Prostate gland (tissue), 2 donors: Measurements from ENCODE around the gene ELP5. TPM values are rescaled to one million over a fixed set of nuclear protein-coding genes. Genes with fewer than 3 reads are reported as not detected.

Experiments used
- DNase-seq: peaks from one replicate; pipeline ENCODE4 v3.0.0-alpha.2; 2019; ENCODE audit warnings: low spot score
- H3K27ac ChIP-seq, 2 donors: fragments of 200-600 bp; sonication (generic); 2 replicates each; pipeline ENCODE4 v1.5.1; 2017 to 2019
- H3K27me3 ChIP-seq: fragments of 200-600 bp; sonication (generic); replicated peaks from 2 replicates; pipeline ENCODE4 v1.5.1; 2019; ENCODE audit not compliant: insufficient read depth
- H3K36me3 ChIP-seq, 2 donors: fragments of 200-600 bp; sonication (generic); 1 replicate in 1 of 2; 2 replicates in 1 of 2; pipeline versions ENCODE4 v1.5.1 to v1.8.1; 2017 to 2019
- H3K4me1 ChIP-seq: fragments of 200-600 bp; sonication (generic); replicated peaks from 2 replicates; pipeline ENCODE4 v1.5.1; 2019
- H3K4me3 ChIP-seq, 2 donors: fragments of 200-600 bp; sonication (generic); 2 replicates each; pipeline ENCODE4 v1.5.1; 2017 to 2019
- H3K9me3 ChIP-seq: fragments of 200-600 bp; sonication (generic); 2 replicates; pipeline ENCODE4 v1.5.1; 2017
- POLR2A ChIP-seq: fragments of 450-650 bp; IDR thresholded peaks from one replicate; pipeline ENCODE4 v1.6.1; 2016; ENCODE audit warnings: antibody characterized with exemption, mild to moderate bottlenecking
- POLR2AphosphoS5 ChIP-seq: sonication (generic); formaldehyde crosslinking; IDR thresholded peaks from one replicate; pipeline ENCODE4 v1.6.1; 2017; ENCODE audit warnings: antibody characterized with exemption
- WGBS: methylation state at CpG from one replicate; pipeline ENCODE4 v1.1.5; 2018; 5-methylcytosine and 5-hydroxymethylcytosine counted together
- intact Hi-C: fragments of 100-400 bp; cut with DNase I; formaldehyde crosslinking; loops from one replicate; pipeline ENCODE4 v1.14.2; 2022
- microRNA counts, 2 donors: library from miRNA; unstranded; fragments of <30 nt; microRNA quantifications; one replicate each; lab custom pipeline; 2016 to 2017
- microRNA-seq: library from miRNA; unstranded; fragments of <30 nt; microRNA quantifications from one replicate; pipeline ENCODE4, GENCODE V29; 2016
- small RNA-seq, 2 donors: library from RNA; depleted of rRNA; stranded (forward); fragments of <200 nt; gene quantifications; one replicate each; pipeline ENCODE3, GENCODE V24; 2016
- total RNA-seq, 2 donors: library from RNA; depleted of rRNA; stranded (reverse); fragments of >200 nt; gene quantifications; one replicate each; pipeline ENCODE4 v1.1.0, GENCODE V29; 2016
- TF ChIP-seq, protein P1 (sequence below), 4 experiments: fragments of 200-600 bp in 2 of 4; fragments of 450-650 bp in 2 of 4; sonication (generic) in 2 of 4; IDR thresholded peaks; 1 replicate in 3 of 4; 2 replicates in 1 of 4; pipeline ENCODE4 v1.5.1; 2016 to 2019; ENCODE audit warnings: antibody characterized with exemption in 4 of 4, mild to moderate bottlenecking in 2 of 4, moderate library complexity in 2 of 4

Gene ELP5
- total RNA-seq, 2 donors from 2014 or later: 50.1 to 65.2 TPM

DNA sequence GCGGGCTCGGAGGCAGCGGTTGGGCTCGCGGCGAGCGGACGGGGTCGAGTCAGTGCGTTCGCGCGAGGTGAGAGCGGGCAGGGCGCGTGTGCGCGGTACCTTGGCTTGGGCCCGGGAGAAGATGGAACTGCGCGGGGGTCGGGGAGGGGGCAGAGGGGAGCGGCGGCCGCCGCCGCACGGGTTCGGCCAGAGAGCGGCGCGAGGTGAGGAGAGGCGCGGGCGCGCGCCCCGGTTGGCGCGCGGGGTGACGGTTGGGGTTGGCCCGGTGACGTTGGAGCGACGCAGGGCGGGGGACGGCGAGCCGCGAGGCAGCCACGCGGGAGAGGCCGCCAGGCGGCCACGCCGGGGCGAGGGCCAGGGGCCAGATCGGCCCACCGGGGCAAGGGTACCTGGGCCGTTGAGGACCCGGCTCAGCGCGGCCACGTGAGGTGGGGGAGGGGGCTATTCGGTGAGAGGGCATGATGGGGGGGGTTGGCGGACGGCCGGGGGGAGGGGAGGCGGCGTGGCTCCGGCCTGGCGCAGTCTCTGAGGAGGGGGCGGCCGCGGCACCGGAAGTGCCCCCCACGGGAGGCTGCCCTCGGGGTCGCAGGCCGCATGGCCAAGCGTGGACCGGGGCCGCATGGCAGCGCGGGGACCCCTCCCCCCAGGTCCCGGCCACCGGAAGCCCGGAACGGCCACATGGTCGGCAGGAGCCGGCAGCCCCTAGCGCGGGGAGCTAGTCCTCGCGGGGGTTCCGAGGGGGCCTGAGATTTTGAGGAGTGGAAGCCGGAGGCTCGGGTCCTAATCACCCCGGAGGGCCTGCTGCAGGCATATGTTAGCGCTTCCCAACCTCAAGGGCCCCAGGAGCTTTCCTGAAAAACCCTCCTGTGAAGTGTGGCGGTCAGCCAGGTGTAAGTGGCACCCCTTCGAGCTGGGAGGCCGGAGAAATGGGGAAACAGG, 55.9 kb downstream of the ELP5 start:
- TF ChIP-seq POLR2A (no peak), POLR2AphosphoS5 (no peak)
- TF ChIP-seq, protein P1, sequence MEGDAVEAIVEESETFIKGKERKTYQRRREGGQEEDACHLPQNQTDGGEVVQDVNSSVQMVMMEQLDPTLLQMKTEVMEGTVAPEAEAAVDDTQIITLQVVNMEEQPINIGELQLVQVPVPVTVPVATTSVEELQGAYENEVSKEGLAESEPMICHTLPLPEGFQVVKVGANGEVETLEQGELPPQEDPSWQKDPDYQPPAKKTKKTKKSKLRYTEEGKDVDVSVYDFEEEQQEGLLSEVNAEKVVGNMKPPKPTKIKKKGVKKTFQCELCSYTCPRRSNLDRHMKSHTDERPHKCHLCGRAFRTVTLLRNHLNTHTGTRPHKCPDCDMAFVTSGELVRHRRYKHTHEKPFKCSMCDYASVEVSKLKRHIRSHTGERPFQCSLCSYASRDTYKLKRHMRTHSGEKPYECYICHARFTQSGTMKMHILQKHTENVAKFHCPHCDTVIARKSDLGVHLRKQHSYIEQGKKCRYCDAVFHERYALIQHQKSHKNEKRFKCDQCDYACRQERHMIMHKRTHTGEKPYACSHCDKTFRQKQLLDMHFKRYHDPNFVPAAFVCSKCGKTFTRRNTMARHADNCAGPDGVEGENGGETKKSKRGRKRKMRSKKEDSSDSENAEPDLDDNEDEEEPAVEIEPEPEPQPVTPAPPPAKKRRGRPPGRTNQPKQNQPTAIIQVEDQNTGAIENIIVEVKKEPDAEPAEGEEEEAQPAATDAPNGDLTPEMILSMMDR (IDR thresholded peaks at IDR 0.05): no peak
- peak overlapping the region; percentile 97 to 99 for H3K27ac ChIP-seq
- peaks cover 8 to 12% of the 10 kb centered on the region in 2 donors for H3K36me3 ChIP-seq
- DNase-seq: no peak
- peaks cover 8% of the 10 kb centered on the region for H3K4me1 ChIP-seq
- no peaks in the 10 kb centered on the region for H3K27me3 ChIP-seq
- H3K9me3 ChIP-seq: no peaks in the 10 kb centered on the region
- intact Hi-C loops: no loop called here
- WGBS: under 1% methylated on average over 85 of the region's 104 CpGs
- H3K4me3 ChIP-seq: peak overlapping the region; percentile 99

DNA sequence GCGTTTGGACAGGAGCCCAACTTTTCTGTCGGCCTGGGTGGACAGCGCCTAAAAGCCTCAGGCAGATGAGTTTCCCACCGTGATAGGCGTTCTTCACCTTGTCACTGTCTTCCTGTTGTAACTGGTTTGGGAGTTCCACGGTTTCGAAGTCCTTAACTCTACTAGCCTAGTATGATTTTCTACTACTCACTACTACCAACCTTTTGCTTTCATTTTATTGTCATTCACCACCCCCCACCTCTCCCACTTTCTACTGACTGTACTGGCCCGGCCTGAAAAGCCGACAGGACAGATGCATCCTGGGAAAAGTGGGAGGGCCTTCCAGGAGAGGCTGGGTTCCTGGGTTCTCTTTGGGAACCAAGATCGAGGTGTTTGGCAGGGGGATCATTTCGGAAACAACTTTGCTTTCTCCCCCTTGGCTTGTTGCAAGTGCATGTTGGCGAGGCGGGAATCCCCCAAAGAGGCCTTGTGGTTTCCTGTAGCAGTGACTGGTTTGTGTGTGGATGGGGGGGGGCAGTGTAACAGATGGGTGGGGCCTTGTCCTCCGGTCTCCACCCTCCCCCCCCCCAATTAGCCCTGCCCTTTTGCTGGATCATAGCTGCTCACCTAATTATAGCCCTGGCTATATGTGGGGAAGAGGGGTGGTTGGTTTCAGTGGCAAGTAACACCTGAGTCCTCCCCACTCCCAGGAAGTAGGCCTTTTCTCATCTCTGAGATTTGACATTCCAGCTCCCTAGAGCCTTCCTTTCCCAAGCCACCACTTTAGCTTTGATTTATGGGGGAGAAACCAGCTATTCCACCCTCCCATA, 56.8 kb downstream of the ELP5 start:
- intact Hi-C loops: no loop called here
- under 1% methylated on average over 14 of the region's 14 CpGs for WGBS
- Histone ChIP-seq H3K36me3 (peaks cover 8 to 12% of the 10 kb centered on the region in 2 donors), H3K4me1 (peaks cover 11% of the 10 kb centered on the region), H3K27me3 (no peaks in the 10 kb centered on the region), H3K4me3 (peak overlapping the region; percentile 99), H3K27ac (peak overlapping the region; percentile 97 to 99), H3K9me3 (no peaks in the 10 kb centered on the region)
- TF ChIP-seq POLR2A: peak; percentile 70
- TF ChIP-seq, protein P1 (IDR thresholded peaks at IDR 0.05): peak in 1 of 4 experiments; percentile 10
- TF ChIP-seq POLR2AphosphoS5: peak; percentile 98
- peak; percentile 88 for DNase-seq

MicroRNA genes within 50 kb of the gene (microRNA counts, 767-probe panel; counts per million panel counts)
- microRNA hsa-miR-324-3p (lab: Ali Mortazavi, UCI): 0 to 431 counts per million in 2 donors
- 2,726 to 2,949 counts per million in 2 donors for microRNA hsa-miR-324-5p (lab: Ali Mortazavi, UCI)

Small RNA genes within 50 kb of the gene (microRNA-seq; reads per million reads assigned to microRNA genes)
- 2,250 reads per million, percentile 91 among the genes with 10 or more reads in this experiment for gene MIR324

Small RNA genes within 50 kb of the gene (small RNA-seq; reads per million reads assigned to genes)
- gene MIR324: 8.8 to 14.4 reads per million in 2 donors
- gene RF00019: 0 reads per million in 2 donors

Other genes with a start within 250 kb of the ELP5 start
- gene RNASEK, start 239.6 kb upstream of the ELP5 start, total RNA-seq: 100 to 1,000 TPM; 348 to 418 TPM
- gene BCL6B, start 229.2 kb upstream of the ELP5 start, total RNA-seq: 1 to 10 TPM in 1 of 2 donors, under 1 TPM in 1; 0.96 to 4.0 TPM
- gene SLC16A13, start 216.2 kb upstream of the ELP5 start, total RNA-seq: 1 to 10 TPM; 1.7 to 1.8 TPM
- gene SLC16A11, start 208.1 kb upstream of the ELP5 start, total RNA-seq: 1 to 10 TPM; 1.8 to 2.3 TPM
- gene CLEC10A, start 172.0 kb upstream of the ELP5 start, total RNA-seq: 1 to 10 TPM in 1 of 2 donors, under 1 TPM in 1; 0.55 to 5.7 TPM
- under 1 TPM in 1 of 2 donors, not detected in 1; 0.41 TPM for gene ASGR2, start 137.4 kb upstream of the ELP5 start, total RNA-seq
- gene ASGR1, start 72.8 kb upstream of the ELP5 start, total RNA-seq: 1 to 10 TPM in 1 of 2 donors, under 1 TPM in 1; 0.50 to 9.4 TPM
- 10 to 100 TPM in 1 of 2 donors, 1 to 10 TPM in 1; 9.3 to 31.6 TPM for gene DLG4, start 32.4 kb upstream of the ELP5 start, total RNA-seq
- gene ACADVL, start 32.3 kb upstream of the ELP5 start, total RNA-seq: 100 to 1,000 TPM; 589 to 593 TPM
- gene DVL2, start 17.7 kb upstream of the ELP5 start, total RNA-seq: 100 to 1,000 TPM in 1 of 2 donors, 10 to 100 TPM in 1; 52.3 to 116 TPM
- 10 to 100 TPM; 41.2 to 92.5 TPM for gene PHF23, start 12.8 kb upstream of the ELP5 start, total RNA-seq
- gene GABARAP, start 9.8 kb upstream of the ELP5 start, total RNA-seq: 100 to 1,000 TPM; 493 to 527 TPM
- 100 to 1,000 TPM in 1 of 2 donors, 10 to 100 TPM in 1; 61.2 to 107 TPM for gene CTDNEP1, start 481 bp upstream of the ELP5 start, total RNA-seq
- gene CLDN7, start 10.3 kb downstream of the ELP5 start, total RNA-seq: 10 to 100 TPM; 42.0 to 45.8 TPM
- gene SLC2A4, start 29.5 kb downstream of the ELP5 start, total RNA-seq: 10 to 100 TPM; 13.8 to 27.4 TPM
- gene YBX2, start 42.4 kb downstream of the ELP5 start, total RNA-seq: 10 to 100 TPM in 1 of 2 donors, under 1 TPM in 1; 0.64 to 49.1 TPM
- gene EIF5A, start 55.4 kb downstream of the ELP5 start, total RNA-seq: 100 to 1,000 TPM; 172 to 195 TPM
- 100 to 1,000 TPM in 1 of 2 donors, 10 to 100 TPM in 1; 88.4 to 140 TPM for gene GPS2, start 63.1 kb downstream of the ELP5 start, total RNA-seq
- gene NEURL4, start 77.1 kb downstream of the ELP5 start, total RNA-seq: 10 to 100 TPM; 15.7 to 36.0 TPM
- 1 to 10 TPM; 2.5 to 6.5 TPM for gene ACAP1, start 84.3 kb downstream of the ELP5 start, total RNA-seq
- 10 to 100 TPM in 1 of 2 donors, 1 to 10 TPM in 1; 8.9 to 15.2 TPM for gene KCTD11, start 99.9 kb downstream of the ELP5 start, total RNA-seq
- not detected for gene TMEM95, start 102.9 kb downstream of the ELP5 start, total RNA-seq
- gene TNK1, start 128.9 kb downstream of the ELP5 start, total RNA-seq: 10 to 100 TPM in 1 of 2 donors, 1 to 10 TPM in 1; 9.9 to 28.4 TPM
- 10 to 100 TPM; 25.8 to 26.4 TPM for gene PLSCR3, start 142.3 kb downstream of the ELP5 start, total RNA-seq
- gene TMEM256, start 151.9 kb downstream of the ELP5 start, total RNA-seq: 100 to 1,000 TPM in 1 of 2 donors, 10 to 100 TPM in 1; 63.0 to 192 TPM
- 10 to 100 TPM in 1 of 2 donors, 1 to 10 TPM in 1; 8.6 to 16.2 TPM for gene NLGN2, start 155.6 kb downstream of the ELP5 start, total RNA-seq
- gene SPEM1, start 168.1 kb downstream of the ELP5 start, total RNA-seq: 1 to 10 TPM in 1 of 2 donors, not detected in 1; 3.6 TPM
- 1 to 10 TPM in 1 of 2 donors, not detected in 1; 5.3 TPM for gene SPEM2, start 173.4 kb downstream of the ELP5 start, total RNA-seq
- gene SPEM3, start 176.6 kb downstream of the ELP5 start, total RNA-seq: under 1 TPM; 0.09 to 0.11 TPM
- 10 to 100 TPM in 1 of 2 donors, 1 to 10 TPM in 1; 9.9 to 10.3 TPM for gene TMEM102, start 183.2 kb downstream of the ELP5 start, total RNA-seq
- gene FGF11, start 187.3 kb downstream of the ELP5 start, total RNA-seq: 1 to 10 TPM; 1.2 to 4.2 TPM
- 10 to 100 TPM in 1 of 2 donors, 1 to 10 TPM in 1; 6.9 to 10.4 TPM for gene CHRNB1, start 192.8 kb downstream of the ELP5 start, total RNA-seq
- 10 to 100 TPM; 60.5 to 69.4 TPM for gene ZBTB4, start 227.4 kb downstream of the ELP5 start, total RNA-seq
- gene SLC35G6, start 229.2 kb downstream of the ELP5 start, total RNA-seq: not detected
- 100 to 1,000 TPM in 1 of 2 donors, 10 to 100 TPM in 1; 79.7 to 217 TPM for gene POLR2A, start 232.2 kb downstream of the ELP5 start, total RNA-seq